ENCODE results near the gene TMEM204.

TMEM204 gene

DNA sequence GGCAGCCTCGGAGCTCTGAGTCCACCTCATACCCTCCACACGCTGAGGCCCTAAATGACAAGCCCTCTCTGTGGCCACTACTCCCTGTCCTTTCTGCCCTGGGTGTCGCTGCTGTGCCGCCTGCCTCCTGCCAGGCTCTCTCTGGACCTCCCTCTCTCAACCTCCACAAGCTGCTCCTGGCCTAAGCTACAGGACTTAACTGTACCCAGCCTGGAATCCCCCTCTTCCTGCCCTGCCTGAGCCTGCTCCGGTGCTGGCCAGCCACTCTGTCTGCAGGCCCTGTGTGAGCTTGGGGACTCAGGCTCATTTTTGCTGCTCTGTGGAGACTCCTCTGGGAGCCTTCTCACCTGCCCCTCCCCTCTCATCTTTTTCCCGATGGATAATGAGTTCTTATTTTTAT lies 56.9 kb downstream of the TMEM204 start:
- TF ChIP-seq ZNF48 (tag by site-specific recombination; IDR thresholded peaks at IDR 0.05) (no peak), ZNF292 (tag by site-specific recombination; IDR thresholded peaks at IDR 0.05; ENCODE audit: borderline replicate concordance, low read depth) (no peak), BCL11B (tag by site-specific recombination; IDR thresholded peaks at IDR 0.05; ENCODE audit: low read depth) (no peak), ZNF677 (tag by site-specific recombination; IDR thresholded peaks at IDR 0.05) (no peak), ZNF555 (tag by site-specific recombination; conservative IDR thresholded peaks at IDR 0.05) (no peak), ZFP3 (tag by site-specific recombination; IDR thresholded peaks at IDR 0.05; ENCODE audit: low read depth) (no peak), ZNF626 (tag by site-specific recombination; IDR thresholded peaks at IDR 0.05) (no peak), GLIS1 (tag by site-specific recombination; IDR thresholded peaks at IDR 0.05) (no peak), ZNF549 (tag by site-specific recombination; IDR thresholded peaks at IDR 0.05) (no peak), SALL2 (tag by site-specific recombination; IDR thresholded peaks at IDR 0.05; ENCODE audit: borderline replicate concordance) (no peak), ZNF354C (tag by site-specific recombination; IDR thresholded peaks at IDR 0.05; ENCODE audit: borderline replicate concordance, low read depth) (no peak), PBX3 (CRISPR knock-in tag; IDR thresholded peaks at IDR 0.05) (no peak), HOXC10 (CRISPR knock-in tag; IDR thresholded peaks at IDR 0.05) (no peak), MYNN (tag by site-specific recombination; IDR thresholded peaks at IDR 0.05; ENCODE audit: borderline replicate concordance) (no peak), PRDM1 (tag by site-specific recombination; IDR thresholded peaks at IDR 0.05) (no peak), ZNF2 (tag by site-specific recombination; IDR thresholded peaks at IDR 0.05) (no peak), ZNF335 (tag by site-specific recombination; conservative IDR thresholded peaks at IDR 0.05) (no peak), ZNF623 (tag by site-specific recombination; IDR thresholded peaks at IDR 0.05) (no peak)
- TF ChIP-seq, protein P1, sequence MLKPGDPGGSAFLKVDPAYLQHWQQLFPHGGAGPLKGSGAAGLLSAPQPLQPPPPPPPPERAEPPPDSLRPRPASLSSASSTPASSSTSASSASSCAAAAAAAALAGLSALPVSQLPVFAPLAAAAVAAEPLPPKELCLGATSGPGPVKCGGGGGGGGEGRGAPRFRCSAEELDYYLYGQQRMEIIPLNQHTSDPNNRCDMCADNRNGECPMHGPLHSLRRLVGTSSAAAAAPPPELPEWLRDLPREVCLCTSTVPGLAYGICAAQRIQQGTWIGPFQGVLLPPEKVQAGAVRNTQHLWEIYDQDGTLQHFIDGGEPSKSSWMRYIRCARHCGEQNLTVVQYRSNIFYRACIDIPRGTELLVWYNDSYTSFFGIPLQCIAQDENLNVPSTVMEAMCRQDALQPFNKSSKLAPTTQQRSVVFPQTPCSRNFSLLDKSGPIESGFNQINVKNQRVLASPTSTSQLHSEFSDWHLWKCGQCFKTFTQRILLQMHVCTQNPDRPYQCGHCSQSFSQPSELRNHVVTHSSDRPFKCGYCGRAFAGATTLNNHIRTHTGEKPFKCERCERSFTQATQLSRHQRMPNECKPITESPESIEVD (tag by site-specific recombination; IDR thresholded peaks at IDR 0.05), result no peak
- TF ChIP-seq, protein P2, sequence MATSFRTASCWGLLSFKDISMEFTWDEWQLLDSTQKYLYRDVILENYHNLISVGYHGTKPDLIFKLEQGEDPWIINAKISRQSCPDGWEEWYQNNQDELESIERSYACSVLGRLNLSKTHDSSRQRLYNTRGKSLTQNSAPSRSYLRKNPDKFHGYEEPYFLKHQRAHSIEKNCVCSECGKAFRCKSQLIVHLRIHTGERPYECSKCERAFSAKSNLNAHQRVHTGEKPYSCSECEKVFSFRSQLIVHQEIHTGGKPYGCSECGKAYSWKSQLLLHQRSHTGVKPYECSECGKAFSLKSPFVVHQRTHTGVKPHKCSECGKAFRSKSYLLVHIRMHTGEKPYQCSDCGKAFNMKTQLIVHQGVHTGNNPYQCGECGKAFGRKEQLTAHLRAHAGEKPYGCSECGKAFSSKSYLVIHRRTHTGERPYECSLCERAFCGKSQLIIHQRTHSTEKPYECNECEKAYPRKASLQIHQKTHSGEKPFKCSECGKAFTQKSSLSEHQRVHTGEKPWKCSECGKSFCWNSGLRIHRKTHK (tag by site-specific recombination; IDR thresholded peaks at IDR 0.05), result no peak
- H3K36me3 ChIP-seq (ENCODE audit: control insufficient read depth in 2 of 2, insufficient read depth in 1 of 2, low read length in 2 of 2), result peaks cover 3 to 48% of the 10 kb centered on the region in 2 experiments; a peak in 2 of 3 replicates
- ChIA-PET POLR2A (interaction anchor here (0.7 to 1.4 kb wide), 2 partner anchors 13 to 101 kb away, joined by 4 read pairs; no protein-coding TSS in a partner anchor), CTCF (no interaction called here)
- H3K9me3 ChIP-seq (ENCODE audit: control insufficient read depth, insufficient read depth, low read depth, low read length), result no peaks in the 10 kb centered on the region
- H3K27ac ChIP-seq (ENCODE audit: extremely low read depth, low read depth, low read length), result no peak overlapping the region
- no peaks in the 10 kb centered on the region for H3K4me1 ChIP-seq (ENCODE audit: control insufficient read depth, insufficient read depth, low read length)
- no peak overlapping the region for H3K4me3 ChIP-seq (ENCODE audit: low read depth, low read length)

DNA sequence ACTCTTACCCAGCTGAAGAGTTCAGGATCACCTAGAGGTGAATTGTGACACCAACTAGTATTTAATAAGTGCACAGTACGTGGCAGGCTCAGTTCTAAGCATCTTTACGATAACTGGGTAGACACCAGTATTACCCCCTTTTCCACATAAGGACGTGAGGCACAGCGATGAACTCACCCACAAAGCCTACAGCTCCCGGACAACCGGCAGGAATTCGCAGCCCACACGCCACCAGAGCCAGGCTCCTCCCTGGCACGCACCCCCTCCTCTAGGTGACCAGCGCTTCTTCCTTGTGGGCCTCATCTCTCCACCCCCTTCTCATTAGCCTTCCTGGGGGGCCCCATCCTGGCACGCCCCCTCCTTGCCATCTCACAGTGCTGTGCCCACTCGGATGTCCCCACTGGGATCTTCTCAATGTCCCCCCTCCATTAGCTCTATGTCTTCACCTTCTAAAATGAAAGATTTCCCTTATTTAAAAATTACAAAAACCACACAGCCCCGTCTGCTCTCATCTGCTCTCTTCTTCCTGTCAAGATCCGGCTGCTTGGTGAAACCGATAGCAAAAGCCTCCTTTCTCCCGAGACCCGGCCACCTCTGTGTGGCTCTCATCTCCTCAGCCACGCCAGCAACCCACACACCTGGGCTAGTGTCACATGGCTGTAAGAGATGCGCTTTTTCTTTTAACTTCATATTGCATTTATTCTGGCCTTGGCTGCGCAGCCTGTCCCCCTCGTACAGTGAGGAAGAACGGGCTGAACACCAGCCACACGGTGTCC lies 57.7 kb downstream of the TMEM204 start:
- ChIA-PET POLR2A (interaction anchor here (1.4 kb wide), 1 partner anchor 12 kb away, joined by 4 read pairs; no protein-coding TSS in a partner anchor), CTCF (no interaction called here)
- Histone ChIP-seq H3K4me3 (ENCODE audit: low read depth, low read length) (no peak overlapping the region), H3K27ac (ENCODE audit: extremely low read depth, low read depth, low read length) (no peak overlapping the region), H3K9me3 (ENCODE audit: control insufficient read depth, insufficient read depth, low read depth, low read length) (no peaks in the 10 kb centered on the region), H3K36me3 (ENCODE audit: control insufficient read depth in 2 of 2, insufficient read depth in 1 of 2, low read length in 2 of 2) (peaks cover 3 to 44% of the 10 kb centered on the region in 2 experiments; a peak in 2 of 3 replicates), H3K4me1 (ENCODE audit: control insufficient read depth, insufficient read depth, low read length) (no peaks in the 10 kb centered on the region)
- TF ChIP-seq ZNF549 (tag by site-specific recombination; IDR thresholded peaks at IDR 0.05) (no peak), SCRT2 (tag by site-specific recombination; IDR thresholded peaks at IDR 0.05) (no peak), KLF8 (tag by site-specific recombination; IDR thresholded peaks at IDR 0.05) (no peak), PRDM2 (tag by site-specific recombination; IDR thresholded peaks at IDR 0.05; ENCODE audit: borderline replicate concordance) (no peak), ZNF221 (tag by site-specific recombination; IDR thresholded peaks at IDR 0.05; ENCODE audit: borderline replicate concordance) (no peak), ZBTB17 (tag by site-specific recombination; IDR thresholded peaks at IDR 0.05) (no peak)
